Lung (tissue), 12 donors: ENCODE data around the gene CACNA1S. TPM values are rescaled to one million over a fixed set of nuclear protein-coding genes. Genes with fewer than 3 reads are reported as not detected.

Experiments
- ATAC-seq: fragments of 200-7000 bp; cut with Tn5 transposase; one replicate; pipeline ENCODE4 v1.9.1; 2020; ENCODE audit warnings: moderate number of reproducible peaks; ENCODE audit not compliant: insufficient read depth, low FRiP score
- DNase-seq, 3 donors: peaks; one replicate each; pipeline ENCODE4 v3.0.0-alpha.2; 2013 to 2017
- H3K27ac ChIP-seq, 2 donors: one replicate each; pipeline ENCODE4 v1.5.1; 2013; ENCODE audit warnings: mild to moderate bottlenecking in 2 of 2, moderate library complexity in 2 of 2, control low read depth in 1 of 2, inconsistent platforms in 1 of 2, low read depth in 1 of 2, low read length in 1 of 2
- H3K27me3 ChIP-seq, 3 donors: one replicate each; pipeline ENCODE4 v1.5.1; 2013; ENCODE audit warnings: low read length in 2 of 3; ENCODE audit not compliant: control insufficient read depth in 3 of 3, insufficient read depth in 3 of 3
- H3K36me3 ChIP-seq, 4 donors: one replicate each; pipeline ENCODE4 v1.5.1; 2013; ENCODE audit warnings: low read length in 4 of 4, mild to moderate bottlenecking in 1 of 4, moderate library complexity in 1 of 4; ENCODE audit not compliant: control insufficient read depth in 4 of 4, insufficient read depth in 4 of 4
- H3K4me1 ChIP-seq, 5 donors: one replicate each; pipeline ENCODE4 v1.5.1; 2013; ENCODE audit warnings: low read length in 5 of 5, mild to moderate bottlenecking in 2 of 5, moderate library complexity in 1 of 5; ENCODE audit not compliant: control insufficient read depth in 5 of 5, insufficient read depth in 5 of 5
- H3K4me3 ChIP-seq: one replicate; pipeline ENCODE4 v1.5.1; 2013; ENCODE audit warnings: mild to moderate bottlenecking, control low read depth, moderate library complexity
- H3K9ac ChIP-seq, 2 donors: one replicate each; pipeline ENCODE4 v1.5.1; 2013; ENCODE audit warnings: low read length in 2 of 2, control low read depth in 1 of 2; ENCODE audit not compliant: insufficient read depth in 1 of 2
- H3K9me3 ChIP-seq, 4 donors: one replicate each; pipeline ENCODE4 v1.5.1; 2013; ENCODE audit warnings: low read length in 3 of 4, mild to moderate bottlenecking in 1 of 4, moderate library complexity in 1 of 4; ENCODE audit not compliant: control insufficient read depth in 4 of 4, insufficient read depth in 3 of 4
- CTCF ChIP-seq: IDR thresholded peaks from 2 replicates; pipeline ENCODE4 v1.5.1; 2012; ENCODE audit warnings: mild to moderate bottlenecking; ENCODE audit errors: control extremely low read depth, extremely low read depth
- WGBS, 2 donors: extraction: QIAGEN DNeasy Blood & Tissue Kit; methylation state at CpG; one replicate each; pipeline ENCODE4 v1.1.7; 2013; 5-methylcytosine and 5-hydroxymethylcytosine counted together
- polyA plus RNA-seq, 2 donors: library from polyadenylated mRNA; stranded (reverse); fragments of 200-250 nt; gene quantifications; one replicate each; pipeline ENCODE4 v1.2.1, GENCODE V29; 2013
- total RNA-seq, 2 donors: library from RNA; depleted of rRNA in 1 of 2; stranded (reverse); fragments of >200 nt in 1 of 2; gene quantifications; one replicate each; pipeline ENCODE4 v1.2.1, GENCODE V29; 2014 to 2021
- donor health status: control.
- donor health status: control.
- donor health status: Bipolar disorder and iron deficiency.
- donor health status: healthy.
- donor health status: DM: yes; HTN: yes; CAD: no.

The CACNA1S gene
- total and polyA plus RNA-seq, 4 donors, result 0.01 to 0.20 (median 0.02) TPM; not detected in 1

DNA sequence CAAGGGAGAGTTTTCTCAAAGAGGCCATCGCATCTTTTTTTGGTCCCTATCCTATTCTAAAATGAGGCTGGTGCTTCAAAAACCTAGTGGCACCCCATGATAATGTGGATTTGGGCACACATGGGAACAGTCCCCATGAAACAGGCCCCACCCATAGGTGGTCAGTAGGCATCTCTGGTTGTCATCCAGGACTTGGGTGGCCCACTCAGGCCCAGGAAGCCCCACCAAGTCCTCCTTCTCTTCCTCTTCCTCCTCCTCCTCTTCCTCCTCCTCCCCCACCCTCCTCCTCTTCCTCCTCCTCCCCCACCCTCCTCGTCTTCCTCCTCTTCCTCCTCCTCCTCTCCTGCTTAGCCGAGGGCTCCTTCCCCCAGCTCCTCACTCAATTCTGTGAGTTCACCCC lies 554 bp downstream of the CACNA1S start:
- Histone ChIP-seq H3K4me1 (peaks cover 0 to 7% (median 0%) of the 10 kb centered on the region in 5 donors), H3K9me3 (no peaks in the 10 kb centered on the region), H3K27ac (no peak overlapping the region), H3K9ac (no peak overlapping the region), H3K27me3 (no peaks in the 10 kb centered on the region), H3K36me3 (no peaks in the 10 kb centered on the region), H3K4me3 (no peak overlapping the region)
- no peak for DNase-seq
- ATAC-seq, result no peak
- TF ChIP-seq CTCF, result no peak
- WGBS, 2 donors, result 71 to 91% methylated on average over 3 of the region's 3 CpGs

DNA sequence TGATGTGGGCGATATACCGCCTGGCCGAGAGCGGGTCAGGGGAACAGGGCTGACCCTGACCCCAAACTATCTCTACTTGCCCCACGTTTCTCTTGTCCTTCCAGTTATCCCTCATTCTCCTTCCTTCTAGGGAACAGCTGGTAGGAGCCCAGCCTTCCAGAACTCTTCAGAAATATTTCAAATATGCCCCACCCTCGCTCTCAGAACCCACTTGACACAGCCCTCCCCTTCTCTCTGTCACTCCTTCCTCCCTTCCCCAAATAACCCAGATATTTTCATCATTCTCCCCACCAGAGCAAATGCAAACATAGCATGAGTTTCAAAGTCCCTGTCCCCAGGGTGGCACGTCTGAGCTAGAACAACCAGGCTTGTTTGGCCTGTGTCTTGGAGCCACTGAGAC lies 1.1 kb downstream of the CACNA1S start:
- Histone ChIP-seq H3K27me3 (no peaks in the 10 kb centered on the region), H3K36me3 (no peaks in the 10 kb centered on the region), H3K4me1 (peaks cover 0 to 7% (median 0%) of the 10 kb centered on the region in 5 donors), H3K9ac (no peak overlapping the region), H3K4me3 (no peak overlapping the region), H3K9me3 (no peaks in the 10 kb centered on the region), H3K27ac (no peak overlapping the region)
- ATAC-seq, result no peak
- TF ChIP-seq CTCF, result no peak
- peak in 1 of 3 donors; percentile 30 for DNase-seq
- WGBS, 2 donors, result 59 to 86% methylated on average over 7 of the region's 7 CpGs

DNA sequence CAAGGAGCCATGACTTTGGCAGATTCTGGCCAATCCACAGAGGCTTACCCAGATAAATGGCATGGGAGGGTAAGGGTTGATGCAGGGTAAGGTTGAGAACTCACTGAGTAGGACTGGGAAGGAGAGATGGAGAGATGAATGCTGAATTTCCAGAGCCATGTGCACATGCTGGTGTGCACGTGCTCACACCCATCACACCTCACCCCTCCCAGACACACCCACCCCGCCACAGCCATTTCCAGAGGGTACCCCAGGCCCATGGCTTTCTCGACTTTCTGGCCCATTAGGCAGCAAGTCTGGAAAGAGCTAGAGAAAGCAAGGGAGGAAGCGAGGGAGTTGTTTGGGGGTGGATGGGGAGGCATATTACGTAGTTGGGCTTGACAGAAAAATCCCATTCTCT lies 1.6 kb downstream of the CACNA1S start:
- Histone ChIP-seq H3K36me3 (no peaks in the 10 kb centered on the region), H3K27ac (no peak overlapping the region), H3K4me1 (peaks cover 0 to 7% (median 0%) of the 10 kb centered on the region in 5 donors), H3K4me3 (no peak overlapping the region), H3K27me3 (no peaks in the 10 kb centered on the region), H3K9me3 (no peaks in the 10 kb centered on the region), H3K9ac (no peak overlapping the region)
- DNase-seq (no peak), ATAC-seq (no peak)
- no peak for TF ChIP-seq CTCF
- WGBS, 2 donors, result 83 to 89% methylated on average over 5 of the region's 5 CpGs

DNA sequence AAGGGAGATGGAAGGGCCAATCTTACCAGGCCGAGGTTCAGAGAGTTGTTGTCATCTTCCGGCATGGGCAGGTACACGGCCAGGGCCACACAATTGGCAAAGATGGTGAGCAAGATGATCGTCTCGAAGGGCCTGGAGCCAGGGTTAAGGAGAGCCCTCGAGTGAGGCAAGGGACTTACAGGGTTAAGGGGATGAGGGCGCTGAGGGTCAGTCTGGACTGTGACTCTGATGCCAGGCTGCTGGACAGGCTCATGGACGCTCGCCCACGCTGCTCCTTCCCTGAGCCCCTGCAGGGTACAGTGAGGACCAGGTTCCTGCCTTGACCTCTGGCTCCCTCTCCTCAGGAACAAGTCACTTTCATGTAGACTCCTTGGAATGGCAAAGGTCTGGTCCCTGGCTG lies 2.1 kb downstream of the CACNA1S start:
- 93 to 97% methylated on average over 10 of the region's 10 CpGs for WGBS, 2 donors
- no peak for TF ChIP-seq CTCF
- H3K36me3 ChIP-seq, result no peaks in the 10 kb centered on the region
- no peaks in the 10 kb centered on the region for H3K27me3 ChIP-seq
- H3K27ac ChIP-seq, result no peak overlapping the region
- DNase-seq, result no peak
- peaks cover 0 to 7% (median 0%) of the 10 kb centered on the region in 5 donors for H3K4me1 ChIP-seq
- H3K9ac ChIP-seq, result no peak overlapping the region
- H3K9me3 ChIP-seq, result no peaks in the 10 kb centered on the region
- H3K4me3 ChIP-seq, result no peak overlapping the region
- no peak for ATAC-seq
